Sigmoid colon (tissue), 4 donors: ENCODE results near the gene CARD11.

ENCODE experiments used
- CTCF ChIP-seq, 4 experiments: fragments of 450-650 bp in 3 of 4; fragments of 200-600 bp in 1 of 4; IDR thresholded peaks; one replicate each; pipeline ENCODE4 v1.5.1; 2016 to 2019; ENCODE audit warnings: antibody characterized with exemption in 4 of 4, mild to moderate bottlenecking in 3 of 4, moderate library complexity in 2 of 4
- EP300 ChIP-seq, 4 donors: sonication (generic); formaldehyde crosslinking; IDR thresholded peaks; one replicate each; pipeline ENCODE4 v1.6.1; 2017; ENCODE audit warnings: antibody characterized with exemption in 4 of 4
- POLR2A ChIP-seq, 2 donors: fragments of 450-650 bp; IDR thresholded peaks; one replicate each; pipeline ENCODE4 v1.6.1; 2016; ENCODE audit warnings: antibody characterized with exemption in 2 of 2, mild to moderate bottlenecking in 2 of 2, moderate library complexity in 2 of 2

- TF ChIP-seq POLR2A (IDR thresholded peaks at IDR 0.05) (no peak), CTCF (IDR thresholded peaks at IDR 0.05) (no peak), EP300 (IDR thresholded peaks at IDR 0.05) (no peak)
Measured at GRCh38 chr7:2921653-2922347, 121.9 kb downstream of the CARD11 start.
